ENCODE measurements around the gene MGAT3.
"Not testable (repeated sequence)": the region's sequence is repeated elsewhere in the genome, so short reads cannot be mapped to it uniquely, and the experiment has no call there.

MGAT3 gene

GRCh38 chr22:39456522-39457197 is at the start of gene MGAT3:
TSS of gene MGAT3 (plus strand) at chr22:39457012. CDS start at chr22:39487348, 30,336 bp downstream.
- no peak for DNase-seq

- DNase-seq = no peak
Observed at GRCh38 chr22:39408173-39408572, 48.6 kb upstream of the MGAT3 start.

DNA sequence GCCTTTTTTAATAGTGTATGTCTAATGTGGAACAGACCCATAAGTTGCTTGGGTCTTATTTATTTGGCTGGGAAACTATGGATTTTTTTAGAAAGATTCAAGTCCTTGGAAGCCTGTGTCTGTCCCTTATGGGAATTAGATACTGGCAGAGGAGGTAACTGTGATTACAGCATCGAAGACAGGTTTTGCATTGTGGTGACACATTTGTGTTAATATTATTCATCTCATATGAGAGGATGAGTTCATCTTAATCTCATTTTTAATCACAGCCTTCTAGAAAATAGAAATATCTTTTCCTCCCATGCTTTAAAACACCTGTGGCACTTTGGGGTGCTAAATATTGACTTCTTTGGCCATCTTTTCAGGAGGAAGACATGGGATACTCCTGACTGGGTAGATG is 48.0 kb upstream of the MGAT3 start:
- no peak for DNase-seq

- DNase-seq = no peak
Observed at GRCh38 chr22:39409516-39410029, 47.2 kb upstream of the MGAT3 start.

DNA sequence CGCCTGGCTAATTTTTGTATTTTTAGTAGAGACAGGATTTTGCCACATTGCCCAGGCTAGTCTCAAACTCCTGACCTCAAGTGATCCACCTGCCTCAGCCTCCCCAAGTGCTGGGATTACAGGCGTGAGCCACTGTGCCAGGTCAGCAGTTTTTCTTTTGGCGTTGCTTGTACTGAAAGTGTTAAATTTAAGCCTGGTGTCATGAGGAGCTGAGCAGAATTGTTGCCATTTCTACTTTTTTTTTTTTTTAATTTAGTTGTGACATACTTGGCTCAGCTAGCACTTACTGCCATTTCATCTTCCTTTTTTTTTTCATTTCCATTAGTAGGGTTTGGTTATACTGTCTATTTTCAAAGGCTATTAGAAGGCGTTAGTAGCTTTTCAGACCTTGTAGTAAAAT is 46.5 kb upstream of the MGAT3 start:
- no peak for DNase-seq

GRCh38 chr22:39411828-39412365 is 44.9 kb upstream of the MGAT3 start:
- DNase-seq = not testable (repeated sequence)

DNA sequence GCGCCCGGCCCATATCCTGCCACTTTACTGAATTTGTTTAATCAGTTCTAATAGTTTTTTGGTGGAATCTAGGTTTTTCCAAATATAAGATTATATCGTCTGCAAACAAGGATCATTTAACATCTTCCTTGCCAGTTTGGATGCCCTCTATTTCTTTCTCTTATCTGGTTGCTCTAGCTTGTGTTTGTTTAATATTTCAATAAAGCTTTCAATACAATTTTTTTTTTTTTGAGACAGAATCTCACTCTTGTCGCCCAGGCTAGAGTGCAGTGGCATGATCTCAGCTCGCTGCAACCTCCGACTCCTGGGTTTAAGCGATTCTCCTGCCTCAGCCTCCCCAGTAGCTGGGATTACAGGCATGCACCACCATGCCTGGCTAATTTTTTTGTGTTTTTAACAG is 43.6 kb upstream of the MGAT3 start:
- not testable (repeated sequence) for DNase-seq

DNA sequence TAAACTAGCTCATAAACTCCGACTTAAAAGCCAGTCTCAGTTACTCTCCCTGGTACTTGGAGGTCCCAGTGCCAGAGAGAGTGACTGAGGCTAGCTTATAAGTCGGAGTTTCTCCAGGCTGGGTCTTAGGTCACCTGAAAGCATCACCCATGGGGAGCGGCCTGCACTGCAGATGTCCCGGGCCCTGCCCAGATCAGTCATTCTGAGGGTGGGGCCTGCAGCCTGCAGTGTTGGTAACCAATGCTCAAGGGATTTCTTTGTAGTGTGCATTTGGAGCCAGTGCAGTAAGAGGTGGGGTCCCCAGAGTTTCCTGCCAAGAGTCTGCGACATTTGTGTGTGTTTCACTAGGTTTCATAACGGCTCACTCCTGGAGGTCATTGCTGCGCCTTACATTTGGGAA is 42.4 kb upstream of the MGAT3 start:
- DNase-seq = no peak

GRCh38 chr22:39414886-39415285 is 41.9 kb upstream of the MGAT3 start:
- no peak for DNase-seq

DNA sequence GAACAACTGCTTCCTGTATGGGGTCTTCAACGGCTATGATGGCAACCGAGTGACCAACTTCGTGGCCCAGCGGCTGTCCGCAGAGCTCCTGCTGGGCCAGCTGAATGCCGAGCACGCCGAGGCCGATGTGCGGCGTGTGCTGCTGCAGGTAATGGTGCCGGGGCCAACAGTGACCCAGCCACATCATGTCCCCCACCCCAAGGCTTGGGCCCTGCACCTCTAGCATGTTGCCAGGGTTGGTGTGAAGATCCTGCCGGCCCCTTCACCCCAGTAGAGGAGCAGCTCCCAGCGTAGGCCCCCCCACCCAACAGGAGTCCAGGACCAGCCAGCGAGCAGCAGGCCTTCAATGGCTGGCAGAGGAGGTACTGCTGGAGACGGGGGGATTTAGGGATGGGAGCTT is 41.3 kb upstream of the MGAT3 start:
- no peak for DNase-seq

- DNase-seq = no peak
Observed at GRCh38 chr22:39416319-39416718, 40.5 kb upstream of the MGAT3 start.

DNA sequence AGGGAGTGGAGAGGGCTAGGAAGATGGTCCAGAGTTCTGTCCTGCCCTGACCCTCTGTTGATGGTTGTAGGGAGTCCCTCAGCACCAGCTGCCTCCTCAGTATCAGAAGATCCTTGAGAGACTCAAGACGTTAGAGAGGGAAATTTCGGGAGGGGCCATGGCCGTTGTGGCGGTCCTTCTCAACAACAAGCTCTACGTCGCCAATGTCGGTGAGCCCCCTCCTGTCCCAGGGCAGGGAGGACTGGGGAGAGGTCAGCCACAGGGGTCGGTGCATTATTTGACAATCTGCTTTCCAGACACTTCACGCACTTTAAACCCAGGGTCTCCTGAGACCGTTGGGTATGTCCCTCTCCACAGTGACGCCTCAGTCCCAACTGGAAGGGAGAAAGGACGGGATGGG is 39.2 kb upstream of the MGAT3 start:
- no peak for DNase-seq

DNA sequence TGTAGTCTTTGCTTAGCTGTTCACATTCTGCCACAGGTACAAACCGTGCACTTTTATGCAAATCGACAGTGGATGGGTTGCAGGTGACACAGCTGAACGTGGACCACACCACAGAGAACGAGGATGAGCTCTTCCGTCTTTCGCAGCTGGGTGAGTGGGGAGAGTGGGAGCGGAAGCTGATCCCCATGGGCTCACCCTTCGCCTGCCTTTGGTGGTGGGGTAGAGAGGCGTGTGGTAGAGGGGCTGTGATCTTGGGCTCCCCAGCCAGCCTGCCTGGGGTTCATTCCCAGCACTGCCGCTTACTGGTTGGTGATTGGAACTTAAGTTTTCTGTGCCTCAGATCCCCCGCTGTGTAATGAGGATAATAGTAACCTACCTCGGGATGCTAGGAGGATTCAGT is 38.1 kb upstream of the MGAT3 start:
- no peak for DNase-seq

DNA sequence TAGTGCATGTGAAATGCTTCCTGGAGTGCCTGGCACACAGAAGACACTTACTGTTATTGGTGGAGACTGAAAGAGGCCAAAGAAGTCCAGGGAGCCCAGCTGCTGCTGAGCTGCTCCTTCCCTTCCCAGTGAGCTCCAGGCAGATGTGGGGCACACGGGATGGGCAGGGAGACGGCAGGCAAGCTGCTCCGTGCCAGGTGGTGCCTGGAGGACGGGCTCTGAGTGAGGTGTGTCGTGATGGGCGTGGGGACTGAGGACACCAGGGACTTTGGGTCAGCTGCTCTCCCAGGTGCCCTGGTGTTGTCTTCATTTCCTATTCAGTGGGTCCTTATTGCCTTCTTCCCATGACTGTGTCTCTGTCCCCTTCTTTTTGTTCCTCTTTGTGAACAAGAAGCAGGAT is 37.7 kb upstream of the MGAT3 start:
- DNase-seq = no peak

GRCh38 chr22:39419911-39420310 is 36.9 kb upstream of the MGAT3 start:
- DNase-seq = no peak

DNA sequence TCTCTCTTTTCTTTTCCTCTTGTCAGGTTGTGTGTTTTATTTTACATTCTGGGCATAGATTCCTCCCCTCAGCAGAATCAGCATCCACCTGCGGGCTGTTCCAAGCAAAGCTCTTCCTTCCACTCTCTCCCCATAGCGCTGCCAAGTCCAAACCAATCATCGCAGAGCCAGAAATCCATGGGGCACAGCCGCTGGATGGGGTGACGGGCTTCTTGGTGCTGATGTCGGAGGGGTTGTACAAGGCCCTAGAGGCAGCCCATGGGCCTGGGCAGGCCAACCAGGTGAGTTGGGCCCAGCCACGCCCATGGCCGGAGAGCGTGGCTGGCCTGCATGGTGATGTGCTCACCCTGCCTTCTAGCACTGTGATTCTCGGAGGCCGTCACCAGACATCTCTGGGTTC is 35.1 kb upstream of the MGAT3 start:
- DNase-seq = no peak

- DNase-seq = no peak
Observed at GRCh38 chr22:39422101-39422500, 34.7 kb upstream of the MGAT3 start.

GRCh38 chr22:39422721-39423120 is 34.1 kb upstream of the MGAT3 start:
- DNase-seq = no peak

GRCh38 chr22:39423976-39424375 is 32.8 kb upstream of the MGAT3 start:
- no peak for DNase-seq

GRCh38 chr22:39426380-39427043 is 30.3 kb upstream of the MGAT3 start:
- DNase-seq = no peak

DNA sequence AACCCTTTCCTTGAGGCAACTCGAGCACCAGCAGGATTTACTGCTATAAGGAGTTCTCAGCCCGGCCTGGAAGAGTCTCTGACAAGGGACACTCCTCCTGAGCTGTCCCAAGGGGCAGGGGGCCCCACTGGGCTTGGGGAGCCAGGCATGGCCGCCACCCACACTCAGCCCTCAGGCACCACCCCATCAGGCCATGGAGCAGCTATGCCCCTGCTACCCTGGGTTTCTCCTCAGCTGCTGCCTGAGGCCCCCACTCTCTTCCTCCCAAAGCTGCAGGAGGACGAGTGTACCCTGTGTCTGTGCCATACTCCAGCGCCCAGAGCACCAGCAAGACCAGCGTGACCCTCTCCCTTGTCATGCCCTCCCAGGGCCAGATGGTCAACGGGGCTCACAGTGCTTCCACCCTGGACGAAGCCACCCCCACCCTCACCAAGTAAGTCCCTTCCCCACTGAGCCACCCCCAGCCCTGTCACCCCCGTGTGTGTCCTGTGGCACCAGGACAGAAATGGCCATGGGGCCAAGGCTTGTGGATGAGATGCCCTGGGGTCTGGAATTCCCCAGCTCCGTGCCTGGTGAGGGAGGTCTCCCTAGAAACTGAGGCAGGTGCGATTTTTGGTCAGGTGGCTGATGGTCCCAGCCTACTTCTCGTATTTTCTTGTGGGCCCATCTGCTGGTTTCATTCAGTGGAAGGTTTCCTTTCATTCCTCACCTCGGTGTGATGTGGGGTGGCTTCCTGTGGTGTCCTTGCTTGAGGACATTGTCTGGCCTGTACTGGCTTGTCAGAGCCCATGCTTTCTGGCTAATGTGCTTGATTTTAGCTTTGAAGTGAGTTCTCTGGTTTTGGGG is 28.8 kb upstream of the MGAT3 start:
- no peak for DNase-seq

- DNase-seq = no peak
Observed at GRCh38 chr22:39428597-39429071, 28.2 kb upstream of the MGAT3 start.

DNA sequence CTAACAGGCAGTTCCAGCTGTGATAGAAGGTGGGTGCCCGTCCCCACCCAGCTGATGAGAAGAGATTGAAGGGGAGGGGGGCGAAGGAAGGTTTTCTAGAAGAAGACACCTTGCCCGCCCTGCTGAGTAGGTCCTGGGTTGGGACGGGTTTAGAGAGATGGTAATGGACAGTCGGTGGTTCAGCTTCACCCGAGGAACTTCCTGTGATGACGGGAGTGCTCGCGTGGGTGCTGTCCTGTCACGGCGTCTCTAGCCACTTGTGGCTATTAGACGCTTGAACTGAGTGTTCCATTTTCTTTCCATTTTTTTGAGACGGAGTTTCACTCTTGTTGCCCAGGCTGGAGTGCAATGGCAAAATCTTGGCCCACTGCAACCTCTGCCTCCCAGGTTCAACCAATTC is 27.6 kb upstream of the MGAT3 start:
- DNase-seq = no peak

Data from NCI-H1092 treated with DMSO at 0.1 percent for 48 hours (cell line).